ENCODE measurements around the gene MEA1.
A peak's percentile ranks its signal among the peaks of the same experiment; 100 is the strongest.

The MEA1 gene

GRCh38 chr6:43058531-43058930, 44.8 kb upstream of the MEA1 start:
- no peak for DNase-seq (ENCODE audit: low read depth)
- H3K4me3 ChIP-seq (ENCODE audit: low read depth, low read length): peak overlapping the region; percentile 78
- TF ChIP-seq CTCF (IDR thresholded peaks at IDR 0.05; ENCODE audit: control insufficient read depth, extremely low read depth, insufficient read depth): no peak

GRCh38 chr6:43055966-43056365, 42.2 kb upstream of the MEA1 start:
- TF ChIP-seq CTCF (IDR thresholded peaks at IDR 0.05; ENCODE audit: control insufficient read depth, extremely low read depth, insufficient read depth): no peak

GRCh38 chr6:43054206-43054943, 40.6 kb upstream of the MEA1 start:
- TF ChIP-seq CTCF (IDR thresholded peaks at IDR 0.05; ENCODE audit: control insufficient read depth, extremely low read depth, insufficient read depth): no peak
- no peak for DNase-seq (ENCODE audit: low read depth)
- H3K4me3 ChIP-seq (ENCODE audit: low read depth, low read length): peak overlapping the region; percentile 94

More at GRCh38 chr6:43055966-43056365, 42.2 kb upstream of the MEA1 start:
- no peak overlapping the region for H3K4me3 ChIP-seq (ENCODE audit: low read depth, low read length)
- DNase-seq (ENCODE audit: low read depth): no peak

- DNase-seq (ENCODE audit: low read depth): peak; percentile 86
- H3K4me3 ChIP-seq (ENCODE audit: low read depth, low read length): peak within 1 kb of the TSS; percentile 94
- TF ChIP-seq CTCF (IDR thresholded peaks at IDR 0.05; ENCODE audit: control insufficient read depth, extremely low read depth, insufficient read depth): no peak
Measured at GRCh38 chr6:43053545-43054205, 39.9 kb upstream of the MEA1 start, which contains the start of gene CUL7. Gene CUL7 (minus strand): TSS chr6:43053851. CDS start chr6:43052788, 1,063 bp downstream.

GRCh38 chr6:43052842-43053544, 39.2 kb upstream of the MEA1 start:
- DNase-seq (ENCODE audit: low read depth): no peak
- peak overlapping the region; percentile 94 for H3K4me3 ChIP-seq (ENCODE audit: low read depth, low read length)
- TF ChIP-seq CTCF (IDR thresholded peaks at IDR 0.05; ENCODE audit: control insufficient read depth, extremely low read depth, insufficient read depth): no peak

GRCh38 chr6:43052225-43052841, 38.6 kb upstream of the MEA1 start:
- H3K4me3 ChIP-seq (ENCODE audit: low read depth, low read length): peak overlapping the region; percentile 94
- TF ChIP-seq CTCF (IDR thresholded peaks at IDR 0.05; ENCODE audit: control insufficient read depth, extremely low read depth, insufficient read depth): no peak
- DNase-seq (ENCODE audit: low read depth): no peak

Measured in LNCaP clone FGC (cell line).